ENCODE data around the gene ZNF598.

DNA sequence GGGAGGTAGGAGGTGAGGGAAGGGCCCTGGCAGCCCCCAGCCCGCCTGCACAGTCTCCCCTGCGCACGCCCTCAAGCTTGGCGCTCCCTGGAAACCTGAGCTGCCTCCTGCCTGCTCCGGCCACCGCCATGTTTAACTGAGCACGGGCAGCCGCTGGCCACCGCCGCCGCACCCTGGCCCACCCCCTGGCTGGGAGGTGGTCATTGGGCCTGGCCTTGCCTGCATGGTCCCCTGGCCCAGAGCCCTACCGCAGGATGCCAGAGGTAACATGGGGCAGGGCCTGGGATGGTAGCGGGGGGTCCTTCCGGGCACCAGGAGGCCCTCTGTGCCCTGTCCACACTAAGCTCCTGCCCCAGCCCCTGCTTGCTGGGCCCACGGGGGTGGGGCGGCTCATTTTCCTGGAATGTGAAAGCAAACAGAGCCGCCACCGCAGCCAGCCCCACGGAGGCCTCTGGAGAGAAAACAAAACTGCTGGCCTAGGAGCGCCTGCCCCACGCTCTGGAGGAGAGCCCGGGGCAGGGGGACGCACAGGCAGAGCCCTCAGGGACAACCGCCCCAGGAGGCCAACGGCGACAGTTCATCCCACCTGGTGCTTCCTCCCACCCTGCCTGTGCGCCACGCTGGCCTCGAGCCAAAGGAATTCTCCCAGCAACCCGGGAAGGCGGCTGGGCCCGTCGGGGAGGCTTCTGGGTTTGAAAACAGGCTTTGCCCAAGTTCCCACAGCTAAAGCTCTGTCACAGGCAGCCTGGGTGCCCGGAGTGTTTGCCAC is 26.0 kb upstream of the ZNF598 start:
- TF ChIP-seq YY1 (IDR thresholded peaks at IDR 0.05; ENCODE audit: insufficient read depth, insufficient read length) (no peak), ZNF274 (IDR thresholded peaks at IDR 0.05; ENCODE audit: low read depth, low read length) (no peak), SUZ12 (IDR thresholded peaks at IDR 0.05; ENCODE audit: extremely low read depth, insufficient read depth, insufficient read length) (no peak)
